Adrenal gland (tissue), 12 donors: ENCODE results near the gene WNT2. TPM values are rescaled to one million over a fixed set of nuclear protein-coding genes. Genes with fewer than 3 reads are reported as not detected.
"Not testable (repeated sequence)": the region's sequence is repeated elsewhere in the genome, so short reads cannot be mapped to it uniquely, and the experiment has no call there.

Source experiments
- DNase-seq, 7 donors: peaks; one replicate each; pipeline ENCODE4 v3.0.0-alpha.2; 2019 to 2020
- H3K27ac ChIP-seq, 5 donors: fragments of 200-600 bp; sonication (generic) in 4 of 5; 1 replicate in 3 of 5; 2 replicates in 2 of 5; pipeline versions ENCODE4 v1.5.1 to v1.8.0; 2016 to 2020; ENCODE audit warnings: mild to moderate bottlenecking in 1 of 5
- H3K27me3 ChIP-seq: fragments of 200-600 bp; 2 replicates; pipeline ENCODE4 v1.8.0; 2021
- H3K36me3 ChIP-seq, 2 donors: fragments of 200-600 bp; replicated peaks in 1 of 2; 1 replicate in 1 of 2; 2 replicates in 1 of 2; pipeline versions ENCODE4 v1.5.1 to v1.8.0; 2018 to 2022
- H3K4me1 ChIP-seq, 2 donors: fragments of 200-600 bp; replicated peaks in 1 of 2; 1 replicate in 1 of 2; 2 replicates in 1 of 2; pipeline versions ENCODE4 v1.5.1 to v1.8.0; 2018 to 2021
- H3K4me3 ChIP-seq, 4 donors: fragments of 200-600 bp; sonication (generic) in 3 of 4; one replicate each; pipeline ENCODE4 v1.5.1; 2016 to 2018
- H3K9me3 ChIP-seq, 3 donors: fragments of 200-600 bp; sonication (generic) in 1 of 3; replicated peaks in 1 of 3; 1 replicate in 2 of 3; 2 replicates in 1 of 3; pipeline versions ENCODE4 v1.5.1 to v1.8.0; 2016 to 2021
- CTCF ChIP-seq, 6 experiments: fragments of 450-650 bp in 4 of 6; fragments of 200-600 bp in 2 of 6; sonication (generic) in 1 of 6; IDR thresholded peaks; 1 replicate in 5 of 6; 2 replicates in 1 of 6; pipeline versions ENCODE4 v1.5.1 to v1.8.0; 2016 to 2021; ENCODE audit warnings: antibody characterized with exemption in 6 of 6, mild to moderate bottlenecking in 2 of 6, moderate library complexity in 1 of 6
- POLR2A ChIP-seq, 2 donors: fragments of 450-650 bp; IDR thresholded peaks; one replicate each; pipeline ENCODE4 v1.6.1; 2017; ENCODE audit warnings: antibody characterized with exemption in 2 of 2, mild to moderate bottlenecking in 2 of 2, moderate library complexity in 1 of 2
- WGBS, 4 donors: extraction: QIAGEN DNeasy Blood & Tissue Kit in 2 of 4; methylation state at CpG; one replicate each; pipeline versions ENCODE4 v1.1.5 to v1.1.7; 2013 to 2017; 5-methylcytosine and 5-hydroxymethylcytosine counted together
- intact Hi-C, 2 donors: fragments of 100-400 bp; cut with DNase I; formaldehyde crosslinking; loops; one replicate each; pipeline versions ENCODE4 v1.14.1 to v1.15.0; 2022 to 2023
- polyA plus RNA-seq, 3 donors: library from polyadenylated mRNA; stranded (reverse); fragments of 200-250 nt in 2 of 3; fragments of 350-450 nt in 1 of 3; fragmentation: Illumina TruSeq in 1 of 3; extraction: RNeasy Lipid Tissue Mini Kit (QIAGEN cat#74804) in 1 of 3; gene quantifications; one replicate each; pipeline ENCODE4 v1.2.3, GENCODE V29; 2013 to 2014
- total RNA-seq, 9 donors: library from RNA; depleted of rRNA in 4 of 9; stranded (reverse); fragments of >200 nt in 4 of 9; fragments of 120-200 nt in 1 of 9; fragmentation: NEBNext Ultra II Directional in 1 of 9; extraction: Animal tissue kit (Norgen Biotek cat#: 25700) in 1 of 9; gene quantifications; one replicate each; pipeline versions ENCODE4 v1.1.0 to v1.2.4, GENCODE V29; 2013 to 2023
- donor health status: healthy with polysubstance abuse.
- donor health status: Bipolar disorder and iron deficiency.
- donor health status: DM: yes; HTN: yes; CAD: no.
- donor health status: DM: no; HTN: no; CAD: no.
- donor health status: DM: no; HTN: no; CAD: no.
- donor health status: DM: yes; HTN: yes; CAD: no.

WNT2 gene
- total and polyA plus RNA-seq, 12 donors, result 0.07 to 0.72 (median 0.28) TPM; not detected in 9

GRCh38 chr7:117308891-117309290, 14.0 kb downstream of the WNT2 start:
- no peak overlapping the region for H3K4me3 ChIP-seq
- 89 to 100% (median 97%) methylated on average over 1 of the region's 1 CpG for WGBS, 4 donors
- H3K9me3 ChIP-seq, result no peaks in the 10 kb centered on the region
- H3K27me3 ChIP-seq, result no peaks in the 10 kb centered on the region
- TF ChIP-seq CTCF (IDR thresholded peaks at IDR 0.05) (no peak), POLR2A (IDR thresholded peaks at IDR 0.05) (no peak)
- intact Hi-C loops, result no loop called here
- no peaks in the 10 kb centered on the region for H3K4me1 ChIP-seq
- no peaks in the 10 kb centered on the region for H3K36me3 ChIP-seq
- no peak for DNase-seq
- H3K27ac ChIP-seq, result no peak overlapping the region

GRCh38 chr7:117302396-117302795, 20.5 kb downstream of the WNT2 start:
- no peaks in the 10 kb centered on the region for H3K27me3 ChIP-seq
- intact Hi-C loops, result no loop called here
- WGBS, 4 donors, result 81 to 89% (median 85%) methylated on average over 4 of the region's 4 CpGs
- H3K4me1 ChIP-seq, result no peaks in the 10 kb centered on the region
- no peaks in the 10 kb centered on the region for H3K9me3 ChIP-seq
- TF ChIP-seq POLR2A (IDR thresholded peaks at IDR 0.05), result no peak
- TF ChIP-seq CTCF (IDR thresholded peaks at IDR 0.05), result no peak
- no peaks in the 10 kb centered on the region for H3K36me3 ChIP-seq
- no peak for DNase-seq
- no peak overlapping the region for H3K4me3 ChIP-seq
- H3K27ac ChIP-seq, result no peak overlapping the region

GRCh38 chr7:117300506-117300905, 22.4 kb downstream of the WNT2 start:
- intact Hi-C loops, H3K27ac ChIP-seq, H3K27me3 ChIP-seq, H3K36me3 ChIP-seq, DNase-seq, H3K4me3 ChIP-seq, H3K9me3 ChIP-seq, H3K4me1 ChIP-seq: not testable (repeated sequence)
- 83 to 96% (median 89%) methylated on average over 5 of the region's 5 CpGs for WGBS, 4 donors

- TF ChIP-seq POLR2A (IDR thresholded peaks at IDR 0.05), result no peak
- no peak for TF ChIP-seq CTCF (IDR thresholded peaks at IDR 0.05)
- Histone ChIP-seq H3K27me3 (no peaks in the 10 kb centered on the region), H3K36me3 (no peaks in the 10 kb centered on the region), H3K9me3 (no peaks in the 10 kb centered on the region), H3K4me3 (no peak overlapping the region), H3K27ac (no peak overlapping the region), H3K4me1 (no peaks in the 10 kb centered on the region)
- no peak for DNase-seq
- intact Hi-C loops, result no loop called here
- WGBS, 4 donors, result 82 to 90% (median 85%) methylated on average over 9 to 12 of the region's 12 CpGs
Observed at GRCh38 chr7:117297606-117298005, 25.3 kb downstream of the WNT2 start.

- no peaks in the 10 kb centered on the region for H3K36me3 ChIP-seq
- H3K27ac ChIP-seq, result no peak overlapping the region
- H3K4me3 ChIP-seq, result no peak overlapping the region
- no peaks in the 10 kb centered on the region for H3K4me1 ChIP-seq
- intact Hi-C loops, result no loop called here
- TF ChIP-seq CTCF (IDR thresholded peaks at IDR 0.05) (no peak), POLR2A (IDR thresholded peaks at IDR 0.05) (no peak)
- no peak for DNase-seq
- H3K9me3 ChIP-seq, result no peaks in the 10 kb centered on the region
- no peaks in the 10 kb centered on the region for H3K27me3 ChIP-seq
- WGBS, 4 donors, result 52 to 100% (median 70%) methylated on average over 1 to 3 of the region's 3 CpGs
Observed at GRCh38 chr7:117296066-117296465, 26.8 kb downstream of the WNT2 start.
